ENCODE results near the gene BLCAP.

Gene BLCAP

GRCh38 chr20:37562695-37563480 is 35.2 kb upstream of the BLCAP start:
- TF ChIP-seq POLR2AphosphoS5 (IDR thresholded peaks at IDR 0.05; ENCODE audit: low read depth): no peak
- TF ChIP-seq, protein P1, sequence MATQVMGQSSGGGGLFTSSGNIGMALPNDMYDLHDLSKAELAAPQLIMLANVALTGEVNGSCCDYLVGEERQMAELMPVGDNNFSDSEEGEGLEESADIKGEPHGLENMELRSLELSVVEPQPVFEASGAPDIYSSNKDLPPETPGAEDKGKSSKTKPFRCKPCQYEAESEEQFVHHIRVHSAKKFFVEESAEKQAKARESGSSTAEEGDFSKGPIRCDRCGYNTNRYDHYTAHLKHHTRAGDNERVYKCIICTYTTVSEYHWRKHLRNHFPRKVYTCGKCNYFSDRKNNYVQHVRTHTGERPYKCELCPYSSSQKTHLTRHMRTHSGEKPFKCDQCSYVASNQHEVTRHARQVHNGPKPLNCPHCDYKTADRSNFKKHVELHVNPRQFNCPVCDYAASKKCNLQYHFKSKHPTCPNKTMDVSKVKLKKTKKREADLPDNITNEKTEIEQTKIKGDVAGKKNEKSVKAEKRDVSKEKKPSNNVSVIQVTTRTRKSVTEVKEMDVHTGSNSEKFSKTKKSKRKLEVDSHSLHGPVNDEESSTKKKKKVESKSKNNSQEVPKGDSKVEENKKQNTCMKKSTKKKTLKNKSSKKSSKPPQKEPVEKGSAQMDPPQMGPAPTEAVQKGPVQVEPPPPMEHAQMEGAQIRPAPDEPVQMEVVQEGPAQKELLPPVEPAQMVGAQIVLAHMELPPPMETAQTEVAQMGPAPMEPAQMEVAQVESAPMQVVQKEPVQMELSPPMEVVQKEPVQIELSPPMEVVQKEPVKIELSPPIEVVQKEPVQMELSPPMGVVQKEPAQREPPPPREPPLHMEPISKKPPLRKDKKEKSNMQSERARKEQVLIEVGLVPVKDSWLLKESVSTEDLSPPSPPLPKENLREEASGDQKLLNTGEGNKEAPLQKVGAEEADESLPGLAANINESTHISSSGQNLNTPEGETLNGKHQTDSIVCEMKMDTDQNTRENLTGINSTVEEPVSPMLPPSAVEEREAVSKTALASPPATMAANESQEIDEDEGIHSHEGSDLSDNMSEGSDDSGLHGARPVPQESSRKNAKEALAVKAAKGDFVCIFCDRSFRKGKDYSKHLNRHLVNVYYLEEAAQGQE (IDR thresholded peaks at IDR 0.05; ENCODE audit: insufficient replicate concordance, low read depth): no peak
- no peak for TF ChIP-seq GABPA (IDR thresholded peaks at IDR 0.05; ENCODE audit: low read depth)
- no peak for TF ChIP-seq SPI1 (IDR thresholded peaks at IDR 0.05; ENCODE audit: borderline replicate concordance, low read depth)
- TF ChIP-seq, protein P2, sequence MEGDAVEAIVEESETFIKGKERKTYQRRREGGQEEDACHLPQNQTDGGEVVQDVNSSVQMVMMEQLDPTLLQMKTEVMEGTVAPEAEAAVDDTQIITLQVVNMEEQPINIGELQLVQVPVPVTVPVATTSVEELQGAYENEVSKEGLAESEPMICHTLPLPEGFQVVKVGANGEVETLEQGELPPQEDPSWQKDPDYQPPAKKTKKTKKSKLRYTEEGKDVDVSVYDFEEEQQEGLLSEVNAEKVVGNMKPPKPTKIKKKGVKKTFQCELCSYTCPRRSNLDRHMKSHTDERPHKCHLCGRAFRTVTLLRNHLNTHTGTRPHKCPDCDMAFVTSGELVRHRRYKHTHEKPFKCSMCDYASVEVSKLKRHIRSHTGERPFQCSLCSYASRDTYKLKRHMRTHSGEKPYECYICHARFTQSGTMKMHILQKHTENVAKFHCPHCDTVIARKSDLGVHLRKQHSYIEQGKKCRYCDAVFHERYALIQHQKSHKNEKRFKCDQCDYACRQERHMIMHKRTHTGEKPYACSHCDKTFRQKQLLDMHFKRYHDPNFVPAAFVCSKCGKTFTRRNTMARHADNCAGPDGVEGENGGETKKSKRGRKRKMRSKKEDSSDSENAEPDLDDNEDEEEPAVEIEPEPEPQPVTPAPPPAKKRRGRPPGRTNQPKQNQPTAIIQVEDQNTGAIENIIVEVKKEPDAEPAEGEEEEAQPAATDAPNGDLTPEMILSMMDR (IDR thresholded peaks at IDR 0.05; ENCODE audit: insufficient read depth, low read length): no peak
- no peak for DNase-seq (ENCODE audit: low read depth in 1 of 2, low spot score in 1 of 2)
- no peak overlapping the region for H3K27ac ChIP-seq (replicated peaks)
- no peak overlapping the region for H3K4me3 ChIP-seq (replicated peaks; ENCODE audit: insufficient read depth, low read length)
- H3K27me3 ChIP-seq (ENCODE audit: insufficient read depth, poor library complexity, severe bottlenecking): peaks cover 9% of the 10 kb centered on the region

DNA sequence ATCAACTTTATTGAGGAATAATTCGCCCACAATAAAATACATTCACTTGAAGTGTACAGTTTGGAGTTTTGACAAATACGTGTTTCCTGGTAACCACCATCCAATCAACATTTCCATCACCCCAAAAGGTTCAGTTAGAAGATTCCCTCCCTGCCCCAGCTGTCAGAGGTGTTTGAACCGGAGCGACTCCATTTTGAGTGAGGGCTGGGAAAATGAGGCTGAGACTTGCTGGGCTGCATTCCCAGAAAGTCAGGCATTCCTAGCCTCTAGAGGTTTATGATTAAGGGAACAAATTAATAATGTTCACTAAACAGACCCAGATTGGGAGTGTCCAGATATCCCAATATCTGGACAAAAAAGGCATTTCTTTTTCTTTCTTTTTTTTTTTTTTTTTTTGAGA is 33.0 kb upstream of the BLCAP start:
- H3K27me3 ChIP-seq (ENCODE audit: insufficient read depth, poor library complexity, severe bottlenecking): peaks cover 8% of the 10 kb centered on the region
- TF ChIP-seq POLR2AphosphoS5 (IDR thresholded peaks at IDR 0.05; ENCODE audit: low read depth) (no peak), SPI1 (IDR thresholded peaks at IDR 0.05; ENCODE audit: borderline replicate concordance, low read depth) (no peak), GABPA (IDR thresholded peaks at IDR 0.05; ENCODE audit: low read depth) (no peak)
- TF ChIP-seq, protein P1 (IDR thresholded peaks at IDR 0.05; ENCODE audit: insufficient replicate concordance, low read depth): no peak
- TF ChIP-seq, protein P2 (IDR thresholded peaks at IDR 0.05; ENCODE audit: insufficient read depth, low read length): no peak
- H3K4me3 ChIP-seq (replicated peaks; ENCODE audit: insufficient read depth, low read length): no peak overlapping the region
- no peak for DNase-seq (ENCODE audit: low read depth in 1 of 2, low spot score in 1 of 2)
- H3K27ac ChIP-seq (replicated peaks): no peak overlapping the region

DNA sequence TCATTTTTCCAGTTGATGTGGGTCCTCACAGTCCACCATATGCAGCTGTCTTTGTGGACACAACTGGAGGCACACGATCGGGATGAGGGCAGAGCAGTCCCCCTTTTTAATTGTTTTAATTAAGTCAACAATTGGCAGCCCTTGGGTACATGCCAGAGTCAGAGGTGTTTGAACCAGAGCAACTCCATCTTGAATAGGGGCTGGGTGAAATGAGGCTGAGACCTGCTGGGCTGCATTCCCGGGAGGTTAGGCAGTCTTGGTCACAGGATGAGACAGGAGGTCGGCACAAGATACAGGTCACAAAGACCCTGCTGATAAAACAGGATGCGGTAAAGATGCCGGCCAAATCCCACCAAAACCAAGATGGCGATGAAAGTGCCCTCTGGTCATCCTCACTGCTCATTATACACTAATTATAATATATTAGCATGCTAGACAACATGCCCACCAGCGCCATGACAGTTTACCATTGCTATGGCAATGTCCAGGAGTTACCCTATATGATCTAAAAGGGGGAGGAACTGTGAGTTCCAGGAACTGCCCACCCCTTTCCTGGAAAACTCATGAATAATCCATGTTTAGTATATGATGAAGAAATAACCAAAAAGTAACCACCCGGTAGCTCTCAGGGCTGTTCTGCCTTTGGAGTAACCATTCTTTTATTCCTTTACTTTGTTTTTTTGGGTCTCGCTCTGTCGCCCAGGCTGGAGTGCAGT is 31.8 kb upstream of the BLCAP start:
- H3K27ac ChIP-seq (replicated peaks): no peak overlapping the region
- no peak overlapping the region for H3K4me3 ChIP-seq (replicated peaks; ENCODE audit: insufficient read depth, low read length)
- no peak for DNase-seq (ENCODE audit: low read depth in 1 of 2, low spot score in 1 of 2)
- H3K27me3 ChIP-seq (ENCODE audit: insufficient read depth, poor library complexity, severe bottlenecking): peaks cover 8% of the 10 kb centered on the region
- TF ChIP-seq GABPA (IDR thresholded peaks at IDR 0.05; ENCODE audit: low read depth) (no peak), SPI1 (IDR thresholded peaks at IDR 0.05; ENCODE audit: borderline replicate concordance, low read depth) (no peak), POLR2AphosphoS5 (IDR thresholded peaks at IDR 0.05; ENCODE audit: low read depth) (no peak)
- TF ChIP-seq, protein P2 (IDR thresholded peaks at IDR 0.05; ENCODE audit: insufficient read depth, low read length): no peak
- TF ChIP-seq, protein P1 (IDR thresholded peaks at IDR 0.05; ENCODE audit: insufficient replicate concordance, low read depth): no peak

Measured in HL-60 (cell line).